DMS 273 (cell line): ENCODE results near the gene ZNF646.

Experiments
- DNase-seq: peaks from one replicate; lab custom pipeline; 2025; ENCODE audit not compliant: unreplicated experiment; lab: John Stamatoyannopoulos, UW

Gene ZNF646

DNA sequence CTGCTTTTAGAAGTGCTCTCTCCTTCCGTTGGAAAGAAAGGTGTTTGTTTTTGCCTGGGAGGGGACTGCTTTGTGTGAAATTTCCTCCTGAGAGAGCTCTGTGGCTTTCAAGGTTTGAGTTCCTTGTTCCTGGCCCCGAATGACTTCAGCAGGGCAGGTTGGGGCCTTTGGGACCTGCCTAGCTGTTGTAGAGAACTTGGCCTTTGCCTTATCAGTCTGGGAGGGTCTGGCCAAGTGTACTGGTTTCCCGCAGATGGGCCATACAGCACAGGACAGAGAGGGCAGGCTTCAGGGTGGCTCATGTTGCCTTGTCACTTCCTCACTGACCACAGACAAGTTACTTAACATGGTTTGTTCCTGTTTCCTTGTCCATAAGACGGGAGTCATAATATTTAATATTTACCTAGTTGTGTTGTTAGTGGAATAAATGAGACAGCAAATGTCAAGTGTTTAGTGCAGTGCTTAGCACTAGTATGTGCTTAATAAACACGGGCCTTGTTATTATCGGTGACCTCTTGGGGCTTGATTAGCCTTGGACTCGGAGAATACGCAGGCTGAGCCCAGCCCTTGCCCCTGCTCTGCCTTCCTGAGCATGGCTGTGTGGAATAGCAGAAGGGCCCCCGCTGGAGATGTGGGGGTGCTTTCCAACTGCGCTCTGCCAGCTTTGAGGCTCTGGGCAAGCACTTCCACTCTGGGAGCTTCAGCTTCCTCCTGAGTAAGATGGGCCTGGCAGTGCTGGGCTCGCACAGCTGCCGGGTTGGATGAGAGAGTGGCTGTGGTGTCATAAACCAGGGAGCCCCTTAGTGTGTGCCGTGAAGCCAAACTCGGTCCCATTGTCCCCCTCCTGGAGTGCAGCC is 54.7 kb downstream of the ZNF646 start:
- DNase-seq, result no peak

DNA sequence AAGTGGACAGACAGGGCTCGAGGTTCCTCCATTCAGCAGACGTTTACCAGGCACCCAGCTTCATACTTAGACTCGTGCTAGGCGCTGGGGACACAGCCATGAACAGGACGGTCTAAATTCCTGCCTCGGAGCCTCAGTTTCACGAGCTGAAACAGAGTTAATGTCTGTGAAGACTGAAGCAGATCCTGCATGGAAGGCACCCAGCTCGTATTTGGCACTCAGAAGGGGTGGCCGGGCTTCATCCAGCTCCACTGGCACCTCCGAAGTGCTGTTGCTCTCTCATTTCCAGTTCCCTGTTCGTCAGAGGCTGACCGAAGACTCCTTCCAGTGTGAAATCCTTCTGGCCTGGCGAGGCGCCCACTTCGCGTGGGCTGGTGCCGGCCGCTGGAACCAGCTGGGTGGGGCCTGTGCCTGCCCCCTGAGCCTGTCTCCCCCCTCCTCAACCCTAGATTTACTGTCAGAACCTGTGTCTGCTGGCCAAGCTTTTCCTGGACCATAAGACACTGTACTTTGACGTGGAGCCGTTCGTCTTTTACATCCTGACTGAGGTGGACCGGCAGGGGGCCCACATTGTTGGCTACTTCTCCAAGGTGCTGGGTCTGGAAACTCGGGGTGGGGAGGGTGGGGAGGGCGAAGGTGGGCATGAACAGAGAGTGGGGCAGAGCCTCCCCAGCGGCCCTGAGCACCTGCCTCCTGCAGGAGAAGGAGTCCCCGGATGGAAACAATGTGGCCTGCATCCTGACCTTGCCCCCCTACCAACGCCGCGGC is 55.5 kb downstream of the ZNF646 start:
- no peak for DNase-seq

DNA sequence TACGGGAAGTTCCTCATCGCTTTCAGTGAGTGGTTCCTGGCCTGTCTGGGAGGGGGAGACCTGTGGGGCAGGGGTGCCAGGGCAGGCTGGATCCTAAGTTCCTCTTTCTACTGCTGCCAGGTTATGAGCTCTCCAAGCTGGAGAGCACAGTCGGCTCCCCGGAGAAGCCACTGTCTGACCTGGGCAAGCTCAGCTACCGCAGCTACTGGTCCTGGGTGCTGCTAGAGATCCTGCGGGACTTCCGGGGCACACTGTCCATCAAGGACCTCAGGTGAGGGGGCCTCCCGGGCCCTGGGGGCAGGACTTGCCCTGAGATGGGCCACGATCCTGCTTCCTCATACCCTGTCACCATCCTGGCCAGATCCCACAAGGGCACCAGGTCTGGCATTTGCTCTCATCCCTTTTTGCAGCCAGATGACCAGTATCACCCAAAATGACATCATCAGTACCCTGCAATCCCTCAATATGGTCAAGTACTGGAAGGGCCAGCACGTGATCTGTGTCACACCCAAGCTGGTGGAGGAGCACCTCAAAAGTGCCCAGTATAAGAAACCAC is 56.2 kb downstream of the ZNF646 start:
- DNase-seq, result no peak

DNA sequence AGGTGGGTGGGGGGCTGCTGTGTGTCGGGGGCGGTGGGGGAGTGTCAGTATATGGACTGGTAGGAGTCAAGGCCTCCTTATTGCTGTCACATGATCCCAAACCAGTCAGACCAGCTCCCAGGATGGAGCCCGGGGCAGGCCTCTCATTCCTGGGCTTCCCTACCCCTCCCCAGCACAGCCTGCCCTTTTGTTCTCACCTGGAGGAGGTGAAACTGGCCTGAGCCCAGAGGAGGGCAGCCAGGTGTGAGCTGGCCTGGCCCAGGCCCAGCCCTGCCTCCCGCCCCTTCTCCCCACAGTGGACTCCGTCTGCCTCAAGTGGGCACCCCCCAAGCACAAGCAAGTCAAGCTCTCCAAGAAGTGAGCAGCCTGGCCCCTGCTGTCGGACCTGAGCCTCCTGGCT is 56.7 kb downstream of the ZNF646 start:
- no peak for DNase-seq

DNA sequence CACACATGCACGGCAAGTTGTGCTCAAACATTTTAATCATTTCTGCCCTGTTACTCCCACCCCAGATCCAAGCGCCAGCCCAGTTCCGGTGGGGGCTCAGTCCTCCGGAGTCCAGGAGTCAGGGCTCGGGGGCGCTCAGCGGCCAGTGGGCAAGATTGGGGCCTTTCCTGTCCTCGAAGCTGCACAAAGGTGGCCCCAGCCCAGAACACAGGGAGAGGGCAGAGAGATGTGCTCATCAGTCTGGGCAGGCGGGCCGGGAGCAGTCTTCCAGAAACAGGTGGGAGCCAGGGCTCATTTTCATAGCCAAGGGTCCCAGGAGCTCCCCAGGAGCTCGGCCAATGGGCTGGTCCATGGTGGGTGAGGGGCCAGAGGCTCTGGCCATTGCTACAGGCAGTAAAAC is 57.2 kb downstream of the ZNF646 start:
- DNase-seq, result no peak

DNA sequence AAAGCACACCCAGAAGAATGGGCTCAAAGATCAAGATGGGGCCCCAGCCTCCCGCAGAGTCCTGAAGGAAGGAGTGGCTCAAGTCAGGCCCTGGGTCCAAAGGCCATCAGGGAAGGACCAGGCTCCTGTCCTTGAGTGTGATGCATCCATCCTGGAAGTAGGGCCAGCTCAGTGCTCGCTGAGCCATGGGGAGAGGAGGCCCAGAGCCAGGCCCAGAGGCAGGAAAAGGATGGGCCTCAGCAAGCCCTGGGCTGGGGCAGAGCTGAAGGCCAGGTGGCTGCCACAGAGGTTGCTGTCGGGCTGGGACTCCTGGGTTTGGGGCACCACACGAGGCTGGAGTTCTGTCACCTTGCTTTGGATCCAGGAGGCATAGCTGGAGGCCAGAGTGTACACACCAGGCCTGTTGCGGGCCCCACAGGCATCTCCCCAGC is 57.6 kb downstream of the ZNF646 start:
- DNase-seq, result no peak

DNA sequence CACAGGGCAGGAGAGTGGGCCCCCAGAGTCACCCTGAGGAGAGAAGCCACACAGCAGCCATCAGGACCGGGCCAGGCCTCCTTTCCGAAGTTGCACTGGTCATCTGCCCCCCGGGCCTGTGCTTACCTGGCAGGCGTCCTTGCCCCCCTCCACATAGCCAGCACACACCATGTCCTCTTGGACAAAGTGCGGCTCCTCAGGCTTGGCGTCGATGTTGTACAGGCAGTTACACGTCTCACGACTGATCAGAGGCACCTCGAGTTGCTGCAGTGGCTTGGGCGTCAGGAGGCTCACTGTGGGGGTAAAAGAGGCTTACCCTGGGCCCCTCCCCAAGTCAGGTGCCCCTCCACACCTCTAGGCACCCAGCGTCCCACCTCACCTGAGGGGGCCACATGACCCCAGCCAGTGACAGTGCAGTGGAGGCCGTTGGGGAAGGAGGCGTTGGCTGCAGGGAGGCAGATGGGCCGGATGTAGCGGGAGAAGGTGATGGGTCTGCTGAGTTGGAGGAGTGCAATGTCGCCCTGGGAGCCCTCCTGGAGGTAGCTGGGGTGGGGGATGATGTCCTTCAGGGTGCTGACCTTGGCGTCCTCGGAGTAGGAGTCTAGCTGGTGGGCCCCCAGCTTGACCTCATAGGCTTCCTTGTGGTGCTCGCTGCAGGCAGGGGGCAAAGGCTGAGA is 58.2 kb downstream of the ZNF646 start:
- no peak for DNase-seq

DNA sequence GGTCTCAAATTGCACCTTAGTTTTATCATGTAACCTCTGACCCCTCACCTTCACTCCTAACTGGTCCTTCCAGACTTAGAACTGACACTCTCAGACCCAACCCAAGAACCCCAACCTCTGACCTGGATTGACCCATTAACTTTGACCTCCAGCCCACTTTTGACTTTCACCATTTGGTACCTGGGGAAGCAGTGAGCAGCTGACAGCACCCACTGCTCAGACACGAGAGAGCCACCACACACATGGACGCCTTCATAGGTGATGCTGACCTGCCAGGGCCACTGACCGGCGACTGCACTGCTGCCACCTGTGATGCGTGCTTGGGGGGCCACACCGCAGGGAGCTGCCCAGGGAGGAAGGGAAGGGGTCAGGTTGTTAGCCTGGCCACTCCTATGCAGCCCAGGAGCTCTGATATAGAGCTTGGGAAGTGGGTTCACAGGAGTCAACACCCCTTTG is 58.9 kb downstream of the ZNF646 start:
- DNase-seq, result no peak
